ENCODE measurements around the gene GPRC5D.

DNA sequence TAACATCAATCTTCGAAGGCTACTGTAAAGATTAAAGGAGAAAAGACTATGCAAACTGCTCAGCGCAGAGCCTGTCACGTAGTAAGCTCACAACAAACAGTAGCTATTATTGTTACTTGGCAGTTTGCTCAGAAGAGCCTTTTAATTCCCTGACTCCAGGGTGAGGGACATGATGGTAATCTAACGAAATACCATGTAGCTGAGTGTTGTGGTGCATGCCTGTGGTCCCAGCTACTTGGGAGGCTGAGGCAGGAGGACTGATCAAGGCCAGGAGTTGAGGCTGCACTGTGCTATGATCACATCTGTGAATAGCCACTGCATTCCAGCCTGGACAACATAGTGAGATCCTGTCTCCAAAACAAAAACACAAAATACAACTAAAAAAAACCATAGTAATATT is 25.3 kb upstream of the GPRC5D start:
- TF ChIP-seq SMAD4 (CRISPR knock-in tag; IDR thresholded peaks at IDR 0.05) (no peak), CTCF (IDR thresholded peaks at IDR 0.05) (no peak), E2F5 (CRISPR knock-in tag; IDR thresholded peaks at IDR 0.05) (no peak), RELA (CRISPR knock-in tag; IDR thresholded peaks at IDR 0.05; ENCODE audit: borderline replicate concordance) (no peak), ZNF232 (CRISPR knock-in tag; IDR thresholded peaks at IDR 0.05) (no peak), FOXJ3 (CRISPR knock-in tag; IDR thresholded peaks at IDR 0.05; ENCODE audit: borderline replicate concordance) (no peak), CREB1 (CRISPR knock-in tag; IDR thresholded peaks at IDR 0.05) (no peak), SP1 (CRISPR knock-in tag; conservative IDR thresholded peaks at IDR 0.05) (no peak), ZNF416 (CRISPR knock-in tag; IDR thresholded peaks at IDR 0.05) (no peak)
- TF ChIP-seq, protein P1, sequence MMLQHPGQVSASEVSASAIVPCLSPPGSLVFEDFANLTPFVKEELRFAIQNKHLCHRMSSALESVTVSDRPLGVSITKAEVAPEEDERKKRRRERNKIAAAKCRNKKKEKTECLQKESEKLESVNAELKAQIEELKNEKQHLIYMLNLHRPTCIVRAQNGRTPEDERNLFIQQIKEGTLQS (CRISPR knock-in tag; conservative IDR thresholded peaks at IDR 0.05): no peak

Data from WTC11 (cell line).